Stimulated activated CD4-positive, alpha-beta T cell treated with anti-CD3 and anti-CD28 coated beads, Interleukin-15, amount 100 ng/mL, for 48 hours (primary cell): ENCODE data around the gene OR6K3.

ENCODE experiments used
- DNase-seq, 2 donors: peaks; one replicate each; pipeline ENCODE4 v3.0.0-alpha.2; 2020; ENCODE audit warnings: low read depth in 2 of 2

Gene OR6K3

GRCh38 chr1:158686111-158687009 lies 34.2 kb downstream of the OR6K3 start, which contains the start of gene SPTA1:
TSS of gene SPTA1 (minus strand) at chr1:158686715. CDS start at chr1:158686517, 198 bp downstream.
- DNase-seq = no peak

- DNase-seq = no peak
Measured at GRCh38 chr1:158685085-158685484, 35.4 kb downstream of the OR6K3 start.

GRCh38 chr1:158681606-158682005 lies 38.9 kb downstream of the OR6K3 start:
- no peak for DNase-seq

- no peak for DNase-seq
Measured at GRCh38 chr1:158679289-158679688, 41.2 kb downstream of the OR6K3 start.

- DNase-seq = no peak
Measured at GRCh38 chr1:158675563-158676323, 44.8 kb downstream of the OR6K3 start.

GRCh38 chr1:158674302-158674701 lies 46.2 kb downstream of the OR6K3 start:
- no peak for DNase-seq
